Vagina (tissue), 2 donors: ENCODE measurements around the gene PRKAA2. TPM values are rescaled to one million over a fixed set of nuclear protein-coding genes. Genes with fewer than 3 reads are reported as not detected.
"Not testable (repeated sequence)": the region's sequence is repeated elsewhere in the genome, so short reads cannot be mapped to it uniquely, and the experiment has no call there.

Source experiments
- DNase-seq, 2 donors: peaks; one replicate each; pipeline ENCODE4 v3.0.0-alpha.2; 2017; ENCODE audit errors: extremely low spot score in 2 of 2
- H3K27ac ChIP-seq: fragments of 200-600 bp; sonication (generic); one replicate; pipeline ENCODE4 v1.5.1; 2019
- H3K27me3 ChIP-seq: fragments of 200-600 bp; sonication (generic); one replicate; pipeline ENCODE4 v1.5.1; 2019
- H3K36me3 ChIP-seq, 2 donors: fragments of 200-600 bp; sonication (generic); one replicate each; pipeline ENCODE4 v1.5.1; 2017 to 2019
- H3K4me1 ChIP-seq: fragments of 200-600 bp; sonication (generic); one replicate; pipeline ENCODE4 v1.5.1; 2019
- H3K4me3 ChIP-seq, 2 donors: fragments of 200-600 bp; sonication (generic); 1 replicate in 1 of 2; 2 replicates in 1 of 2; pipeline ENCODE4 v1.5.1; 2016 to 2019
- H3K9me3 ChIP-seq: fragments of 200-600 bp; sonication (generic); one replicate; pipeline ENCODE4 v1.5.1; 2019
- POLR2A ChIP-seq, 2 donors: fragments of 450-650 bp; IDR thresholded peaks; one replicate each; pipeline ENCODE4 v1.6.1; 2017; ENCODE audit warnings: antibody characterized with exemption in 2 of 2, mild to moderate bottlenecking in 2 of 2, moderate library complexity in 2 of 2
- POLR2AphosphoS5 ChIP-seq, 2 donors: sonication (generic); formaldehyde crosslinking; IDR thresholded peaks; one replicate each; pipeline ENCODE4 v1.9.0; 2017; ENCODE audit warnings: antibody characterized with exemption in 2 of 2, mild to moderate bottlenecking in 2 of 2, low read depth in 1 of 2; ENCODE audit not compliant: insufficient read depth in 1 of 2
- intact Hi-C: fragments of 100-400 bp; cut with DNase I; formaldehyde crosslinking; loops from one replicate; pipeline ENCODE4 v1.15.1; 2023
- total RNA-seq: library from RNA; depleted of rRNA; stranded (reverse); fragments of >200 nt; gene quantifications from one replicate; pipeline ENCODE4 v1.2.3, GENCODE V29; 2016
- TF ChIP-seq, protein P1 (sequence below), 3 experiments: fragments of 450-650 bp in 2 of 3; fragments of 200-600 bp in 1 of 3; sonication (generic) in 1 of 3; IDR thresholded peaks; one replicate each; pipeline ENCODE4 v1.5.1; 2017 to 2019; ENCODE audit warnings: antibody characterized with exemption in 3 of 3, mild to moderate bottlenecking in 2 of 3, moderate library complexity in 2 of 3

Gene PRKAA2
- total RNA-seq: 3.7 TPM

DNA sequence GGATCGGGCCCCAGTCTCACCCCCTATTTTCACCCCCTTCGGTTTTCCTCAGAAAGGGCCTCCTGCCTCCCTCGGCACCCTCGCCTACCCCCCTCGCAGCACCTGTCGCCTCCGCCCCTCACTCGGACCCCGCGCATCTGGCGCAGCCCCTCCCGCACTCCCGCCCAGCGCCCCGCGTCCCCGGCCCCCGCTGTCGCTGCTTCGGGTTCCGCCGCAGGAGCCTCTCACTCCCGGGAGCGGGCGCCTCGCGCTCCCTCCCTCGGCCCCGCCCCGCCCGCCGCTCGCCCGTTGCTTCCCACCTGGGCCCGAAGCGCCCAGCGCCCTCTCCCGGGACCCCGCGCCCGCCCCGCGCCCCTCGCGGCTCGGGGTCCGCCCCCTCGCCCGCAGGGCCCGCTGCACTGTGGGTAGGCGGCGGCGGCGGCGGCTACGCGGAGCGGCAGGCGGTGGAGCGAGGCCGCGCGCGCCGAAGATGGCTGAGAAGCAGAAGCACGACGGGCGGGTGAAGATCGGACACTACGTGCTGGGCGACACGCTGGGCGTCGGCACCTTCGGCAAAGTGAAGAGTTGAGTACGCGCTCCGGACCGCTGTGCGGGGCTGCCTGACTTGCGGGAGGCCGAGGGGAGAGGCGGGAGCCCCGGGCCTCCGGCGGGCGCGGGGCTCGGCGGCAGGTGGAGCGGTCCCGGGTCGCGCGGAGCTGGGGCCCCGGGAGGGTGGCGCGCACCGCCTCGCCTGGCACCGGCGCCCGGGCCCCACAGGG, at the start of gene PRKAA2:
PRKAA2 (plus strand) TSS at position 396 of the 758 bp plus-strand sequence; CDS start at position 470, 74 bp downstream.
- no peak for TF ChIP-seq POLR2A (IDR thresholded peaks at IDR 0.05)
- no peak for TF ChIP-seq POLR2AphosphoS5 (IDR thresholded peaks at IDR 0.05; ENCODE audit: insufficient read depth in 1 of 2, low read depth in 1 of 2)
- TF ChIP-seq, protein P1, sequence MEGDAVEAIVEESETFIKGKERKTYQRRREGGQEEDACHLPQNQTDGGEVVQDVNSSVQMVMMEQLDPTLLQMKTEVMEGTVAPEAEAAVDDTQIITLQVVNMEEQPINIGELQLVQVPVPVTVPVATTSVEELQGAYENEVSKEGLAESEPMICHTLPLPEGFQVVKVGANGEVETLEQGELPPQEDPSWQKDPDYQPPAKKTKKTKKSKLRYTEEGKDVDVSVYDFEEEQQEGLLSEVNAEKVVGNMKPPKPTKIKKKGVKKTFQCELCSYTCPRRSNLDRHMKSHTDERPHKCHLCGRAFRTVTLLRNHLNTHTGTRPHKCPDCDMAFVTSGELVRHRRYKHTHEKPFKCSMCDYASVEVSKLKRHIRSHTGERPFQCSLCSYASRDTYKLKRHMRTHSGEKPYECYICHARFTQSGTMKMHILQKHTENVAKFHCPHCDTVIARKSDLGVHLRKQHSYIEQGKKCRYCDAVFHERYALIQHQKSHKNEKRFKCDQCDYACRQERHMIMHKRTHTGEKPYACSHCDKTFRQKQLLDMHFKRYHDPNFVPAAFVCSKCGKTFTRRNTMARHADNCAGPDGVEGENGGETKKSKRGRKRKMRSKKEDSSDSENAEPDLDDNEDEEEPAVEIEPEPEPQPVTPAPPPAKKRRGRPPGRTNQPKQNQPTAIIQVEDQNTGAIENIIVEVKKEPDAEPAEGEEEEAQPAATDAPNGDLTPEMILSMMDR (IDR thresholded peaks at IDR 0.05): no peak
- no peak for DNase-seq
- intact Hi-C loops: no loop called here
- peak within 1 kb of the TSS; percentile 69 for H3K27ac ChIP-seq
- peak within 1 kb of the TSS; percentile 67 to 72 for H3K4me3 ChIP-seq
- H3K27me3 ChIP-seq: no peaks in the 10 kb centered on the region
- no peaks in the 10 kb centered on the region for H3K36me3 ChIP-seq
- H3K4me1 ChIP-seq: peaks cover 17% of the 10 kb centered on the region
- H3K9me3 ChIP-seq: no peaks in the 10 kb centered on the region

- H3K27me3 ChIP-seq, H3K36me3 ChIP-seq, H3K9me3 ChIP-seq, H3K27ac ChIP-seq, DNase-seq, intact Hi-C loops, H3K4me3 ChIP-seq, H3K4me1 ChIP-seq: not testable (repeated sequence)
Observed at GRCh38 chr1:56595397-56596191, 49.5 kb upstream of the PRKAA2 start.

DNA sequence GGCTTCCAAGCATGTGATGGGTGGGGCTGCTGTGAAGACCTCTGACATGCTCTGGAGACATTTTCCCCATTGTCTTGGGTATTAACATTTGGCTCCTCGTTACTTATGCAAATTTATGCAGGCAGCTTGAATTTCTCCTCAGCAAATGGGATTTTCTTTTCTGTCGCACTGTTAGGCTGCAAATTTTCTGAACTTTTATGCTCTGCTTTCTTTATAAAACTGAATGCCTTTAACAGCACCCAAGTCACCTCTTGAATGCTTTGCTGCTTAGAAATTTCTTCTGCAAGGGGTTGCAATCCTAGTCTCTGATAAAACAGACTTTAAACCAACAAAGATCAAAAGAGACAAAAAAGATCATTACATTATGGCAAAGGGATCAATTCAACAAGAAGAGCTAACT, 35.0 kb upstream of the PRKAA2 start:
- H3K27me3 ChIP-seq, H3K4me3 ChIP-seq, H3K27ac ChIP-seq, H3K4me1 ChIP-seq, DNase-seq, intact Hi-C loops, H3K9me3 ChIP-seq, H3K36me3 ChIP-seq: not testable (repeated sequence)

GRCh38 chr1:56610770-56611169, 34.3 kb upstream of the PRKAA2 start:
- H3K36me3 ChIP-seq, H3K9me3 ChIP-seq, intact Hi-C loops, H3K27me3 ChIP-seq, H3K4me3 ChIP-seq, H3K27ac ChIP-seq, DNase-seq, H3K4me1 ChIP-seq: not testable (repeated sequence)

DNA sequence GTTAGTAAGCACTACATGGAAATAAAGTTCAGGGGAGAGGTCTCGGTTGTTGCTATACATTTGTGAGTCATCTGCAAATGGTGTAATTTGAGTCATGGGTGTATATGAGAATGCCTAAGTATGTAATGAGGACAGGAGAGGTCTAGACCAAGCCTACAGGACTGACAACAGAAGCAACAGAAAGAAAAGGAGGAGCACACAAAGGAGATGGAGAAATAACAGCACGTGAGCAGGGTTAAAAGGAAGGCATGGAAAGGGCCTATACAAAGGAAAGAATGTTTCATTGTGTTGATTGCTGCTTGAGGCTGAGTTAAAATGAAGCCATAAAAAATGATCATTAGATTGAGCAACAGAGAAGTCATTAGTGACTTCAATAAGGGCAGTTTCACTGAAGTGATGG, 28.0 kb upstream of the PRKAA2 start:
- Histone ChIP-seq H3K4me3 (no peak overlapping the region), H3K9me3 (no peaks in the 10 kb centered on the region), H3K27ac (no peak overlapping the region), H3K36me3 (no peaks in the 10 kb centered on the region), H3K27me3 (no peaks in the 10 kb centered on the region), H3K4me1 (no peaks in the 10 kb centered on the region)
- intact Hi-C loops: no loop called here
- DNase-seq: no peak
- no peak for TF ChIP-seq POLR2A (IDR thresholded peaks at IDR 0.05)

DNA sequence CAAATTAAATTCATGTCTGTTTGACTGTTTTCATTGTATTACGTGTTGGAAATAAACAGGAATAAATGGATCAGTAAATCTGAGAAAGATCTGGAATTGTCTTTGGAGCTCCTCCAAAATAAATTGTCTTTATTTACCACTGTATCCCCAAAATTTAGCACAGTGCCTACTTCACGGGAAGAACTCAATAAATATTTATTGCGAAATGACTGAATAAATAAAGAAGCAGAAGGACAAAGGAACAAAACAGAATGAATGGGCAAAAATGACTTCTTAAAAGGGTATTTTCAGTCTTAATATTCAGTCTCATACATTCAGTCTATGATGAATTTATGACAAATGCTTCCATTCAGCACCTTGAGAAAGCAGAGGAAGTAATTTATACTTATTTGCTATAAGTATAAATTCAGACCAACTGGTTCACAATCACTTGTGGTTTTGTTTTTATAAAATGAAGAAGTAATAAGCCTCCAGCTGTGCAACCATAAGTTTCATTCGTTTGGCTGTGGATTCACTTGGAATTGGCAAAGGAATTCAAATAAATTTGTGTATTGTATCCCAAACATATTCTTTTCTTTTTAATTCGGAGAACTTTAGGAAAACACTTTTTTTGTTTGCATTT, 19.2 kb upstream of the PRKAA2 start:
- no peaks in the 10 kb centered on the region for H3K4me1 ChIP-seq
- intact Hi-C loops: no loop called here
- no peak for TF ChIP-seq POLR2AphosphoS5 (IDR thresholded peaks at IDR 0.05; ENCODE audit: insufficient read depth in 1 of 2, low read depth in 1 of 2)
- no peaks in the 10 kb centered on the region for H3K36me3 ChIP-seq
- no peak for DNase-seq
- H3K27ac ChIP-seq: no peak overlapping the region
- H3K9me3 ChIP-seq: no peaks in the 10 kb centered on the region
- H3K27me3 ChIP-seq: no peaks in the 10 kb centered on the region
- H3K4me3 ChIP-seq: no peak overlapping the region

DNA sequence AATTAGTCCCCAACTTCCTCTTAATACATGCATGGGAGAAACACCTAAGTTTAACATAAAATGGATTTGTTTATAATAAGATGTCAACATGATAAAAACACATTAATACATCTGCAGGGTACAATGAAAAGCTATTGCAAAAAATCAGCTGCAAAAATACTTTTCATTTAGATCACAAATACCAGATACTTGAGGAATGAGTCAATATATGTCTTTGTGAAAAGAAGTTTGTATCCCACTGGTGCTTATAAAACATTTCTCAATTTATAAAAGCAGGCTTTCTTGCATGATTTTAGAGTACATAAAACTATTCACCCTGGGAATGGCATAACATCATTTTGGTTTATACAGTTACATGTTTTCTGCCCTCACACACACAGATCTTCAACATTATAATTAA, 18.6 kb upstream of the PRKAA2 start:
- no peak for DNase-seq
- intact Hi-C loops: no loop called here
- Histone ChIP-seq H3K4me3 (no peak overlapping the region), H3K27me3 (no peaks in the 10 kb centered on the region), H3K4me1 (no peaks in the 10 kb centered on the region), H3K27ac (no peak overlapping the region), H3K36me3 (no peaks in the 10 kb centered on the region), H3K9me3 (no peaks in the 10 kb centered on the region)
- TF ChIP-seq POLR2AphosphoS5 (IDR thresholded peaks at IDR 0.05; ENCODE audit: insufficient read depth in 1 of 2, low read depth in 1 of 2) (no peak), POLR2A (IDR thresholded peaks at IDR 0.05) (no peak)
- TF ChIP-seq, protein P1 (IDR thresholded peaks at IDR 0.05): no peak
